Transverse colon (tissue), 3 donors: Measurements from ENCODE around the gene ARHGAP30.
"Not testable (repeated sequence)": the region's sequence is repeated elsewhere in the genome, so short reads cannot be mapped to it uniquely, and the experiment has no call there.

Source experiments
- EP300 ChIP-seq: sonication (generic); formaldehyde crosslinking; IDR thresholded peaks from one replicate; pipeline ENCODE4 v1.6.1; 2017; ENCODE audit warnings: antibody characterized with exemption, low read depth
- TF ChIP-seq, protein P1 (sequence below), 5 experiments: fragments of 200-600 bp in 3 of 5; fragments of 450-650 bp in 2 of 5; sonication (generic) in 3 of 5; IDR thresholded peaks; 1 replicate in 2 of 5; 2 replicates in 3 of 5; pipeline ENCODE4 v1.5.1; 2016 to 2017; ENCODE audit warnings: antibody characterized with exemption in 5 of 5, inconsistent platforms in 3 of 5, mild to moderate bottlenecking in 2 of 5, moderate library complexity in 1 of 5

DNA sequence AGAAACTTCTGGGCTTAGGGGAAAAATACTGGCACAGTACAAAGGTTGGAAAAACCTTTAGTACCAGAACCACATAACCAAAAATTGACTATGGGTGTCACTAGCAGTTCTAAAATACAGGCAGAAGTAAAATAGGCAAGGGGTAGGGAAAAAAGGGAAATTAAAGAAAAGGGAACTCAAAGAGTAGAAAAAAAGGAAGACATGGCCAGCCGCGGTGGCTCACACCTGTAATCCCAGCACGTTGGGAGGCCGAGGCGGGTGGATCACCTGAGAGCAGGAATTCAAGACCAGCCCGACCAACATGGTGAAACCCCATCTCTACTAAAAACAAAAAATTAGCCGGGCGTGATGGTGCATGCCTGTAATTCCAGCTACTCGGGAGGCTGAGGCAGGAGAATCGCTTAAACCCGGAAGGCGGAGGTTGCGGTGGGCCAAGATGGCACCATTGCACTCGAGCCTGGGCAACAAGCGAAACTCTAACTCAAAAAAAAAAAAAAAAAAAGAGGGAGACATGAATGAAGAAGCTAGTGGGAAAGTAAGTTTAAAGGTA, 50.5 kb downstream of the ARHGAP30 start:
- TF ChIP-seq, protein P1, sequence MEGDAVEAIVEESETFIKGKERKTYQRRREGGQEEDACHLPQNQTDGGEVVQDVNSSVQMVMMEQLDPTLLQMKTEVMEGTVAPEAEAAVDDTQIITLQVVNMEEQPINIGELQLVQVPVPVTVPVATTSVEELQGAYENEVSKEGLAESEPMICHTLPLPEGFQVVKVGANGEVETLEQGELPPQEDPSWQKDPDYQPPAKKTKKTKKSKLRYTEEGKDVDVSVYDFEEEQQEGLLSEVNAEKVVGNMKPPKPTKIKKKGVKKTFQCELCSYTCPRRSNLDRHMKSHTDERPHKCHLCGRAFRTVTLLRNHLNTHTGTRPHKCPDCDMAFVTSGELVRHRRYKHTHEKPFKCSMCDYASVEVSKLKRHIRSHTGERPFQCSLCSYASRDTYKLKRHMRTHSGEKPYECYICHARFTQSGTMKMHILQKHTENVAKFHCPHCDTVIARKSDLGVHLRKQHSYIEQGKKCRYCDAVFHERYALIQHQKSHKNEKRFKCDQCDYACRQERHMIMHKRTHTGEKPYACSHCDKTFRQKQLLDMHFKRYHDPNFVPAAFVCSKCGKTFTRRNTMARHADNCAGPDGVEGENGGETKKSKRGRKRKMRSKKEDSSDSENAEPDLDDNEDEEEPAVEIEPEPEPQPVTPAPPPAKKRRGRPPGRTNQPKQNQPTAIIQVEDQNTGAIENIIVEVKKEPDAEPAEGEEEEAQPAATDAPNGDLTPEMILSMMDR (IDR thresholded peaks at IDR 0.05): not testable (repeated sequence)
- not testable (repeated sequence) for TF ChIP-seq EP300
